Measurements from ENCODE around the gene TMEM120A.

TMEM120A gene

DNA sequence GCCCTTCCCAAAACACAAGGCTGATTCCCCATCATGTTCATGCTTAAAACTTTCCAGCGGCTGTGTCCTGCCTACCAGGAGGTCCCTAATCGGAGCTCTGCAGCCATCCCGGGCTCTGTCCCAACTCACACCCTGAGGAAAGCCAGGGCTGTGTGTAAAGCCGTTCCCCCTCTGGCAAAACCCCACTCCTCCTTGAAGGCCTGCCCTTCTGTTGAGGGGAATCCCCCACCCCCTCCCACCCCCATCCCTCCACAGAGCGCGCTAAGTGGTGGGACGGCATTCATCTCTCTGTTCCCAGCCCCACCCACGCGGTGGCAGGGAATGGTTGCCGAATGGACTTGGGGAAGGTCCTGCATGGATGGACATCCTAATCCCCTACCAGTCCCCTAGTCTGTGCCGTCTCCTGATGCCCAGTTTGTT is 667 bp upstream of the TMEM120A start:
- DNase-seq (ENCODE audit: low read depth in 2 of 2) = no peak

DNA sequence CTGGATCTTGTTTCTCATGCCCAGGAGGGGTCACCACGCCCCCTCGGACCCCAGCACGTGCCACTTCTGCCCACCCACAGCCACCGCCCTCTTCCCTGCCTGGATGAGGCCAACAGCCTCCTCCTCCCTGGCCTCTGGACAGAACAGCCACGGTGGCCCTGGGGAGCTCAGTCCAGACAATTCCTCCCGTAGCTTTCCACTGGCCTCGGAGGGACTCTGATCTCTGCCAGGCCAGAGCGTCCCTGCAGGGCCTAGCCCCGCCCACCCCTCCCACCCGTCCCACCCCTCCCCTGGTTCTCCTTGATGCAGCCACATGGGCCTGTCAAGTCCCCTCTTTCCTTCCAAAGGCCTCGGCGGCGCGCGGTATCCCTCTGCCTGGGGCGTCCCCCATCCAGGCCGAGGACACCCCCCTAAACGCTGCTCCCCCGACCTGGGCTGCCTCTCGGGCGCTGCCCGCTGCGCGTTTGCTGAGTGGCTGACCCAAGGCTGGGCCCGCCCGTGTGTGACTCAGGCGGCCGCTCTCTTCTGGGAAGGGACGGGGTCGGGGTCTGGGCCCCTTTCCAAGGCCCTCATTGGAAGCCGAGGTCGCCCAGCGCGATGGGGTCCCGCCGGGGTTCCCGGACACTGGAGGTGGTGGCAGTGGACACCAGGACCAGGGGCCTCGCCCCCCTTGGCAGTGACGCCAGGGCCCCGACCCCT is 557 bp downstream of the TMEM120A start:
- DNase-seq (ENCODE audit: low read depth in 2 of 2) = no peak

DNA sequence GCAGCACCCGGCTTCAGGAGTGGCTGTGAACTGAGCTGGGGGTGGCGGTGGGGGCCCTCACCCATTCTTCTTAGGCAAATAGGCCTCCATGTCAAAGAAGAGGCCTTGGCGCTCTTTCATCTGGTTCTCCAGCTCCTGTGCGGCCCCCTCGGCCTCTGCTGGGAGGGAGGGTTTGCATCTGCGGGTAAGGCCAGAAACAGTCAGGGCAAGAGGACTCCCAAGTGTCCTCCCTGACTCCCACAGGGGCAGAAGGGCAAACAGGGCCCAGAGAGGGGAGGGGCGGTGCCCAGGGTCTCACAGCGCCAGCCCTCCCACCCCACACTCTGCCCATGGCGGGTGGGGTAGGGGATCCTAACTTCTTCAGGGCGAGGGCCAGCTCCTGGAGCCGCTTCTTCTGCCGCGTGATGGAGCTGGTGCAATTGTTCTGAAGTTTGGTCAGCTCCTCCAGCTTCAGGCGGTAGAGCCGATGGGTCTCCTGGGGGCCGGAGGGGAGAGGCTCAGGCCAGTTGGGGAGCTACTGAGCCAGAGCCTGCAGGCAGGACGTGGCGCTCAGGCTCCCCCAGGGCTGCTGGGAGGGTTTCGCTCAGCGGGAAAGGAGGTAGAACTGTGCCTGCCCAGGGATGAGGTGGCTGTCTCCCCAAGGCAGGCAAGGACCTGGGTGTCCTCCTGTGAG is 2.2 kb downstream of the TMEM120A start:
- DNase-seq (ENCODE audit: low read depth in 2 of 2) = no peak

DNA sequence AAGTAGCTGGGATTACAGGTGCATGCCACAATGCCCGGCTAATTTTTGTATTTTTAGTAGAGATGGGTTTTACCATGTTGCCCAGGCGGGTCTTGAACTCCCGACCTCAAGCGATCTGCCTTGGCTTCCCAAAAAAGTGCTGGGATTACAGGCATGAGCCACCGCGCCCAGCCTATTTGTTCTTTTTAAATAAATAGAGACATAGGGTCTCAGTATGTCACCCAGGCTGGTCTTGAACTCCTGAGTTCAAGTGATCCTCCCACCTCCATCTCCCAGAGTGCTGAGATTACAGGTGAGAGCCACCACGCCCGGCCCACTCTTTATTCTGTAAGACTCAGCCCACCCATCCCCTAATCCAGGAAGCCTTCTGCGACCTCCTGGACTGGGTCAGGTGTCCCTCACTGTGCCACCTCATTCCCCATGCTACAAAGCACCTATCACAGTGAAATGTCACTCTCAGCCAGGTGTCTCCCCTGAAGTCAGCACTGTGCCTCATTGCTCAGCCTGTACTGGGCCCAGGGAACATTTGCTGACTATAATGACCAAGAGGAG is 2.8 kb downstream of the TMEM120A start:
- no peak for DNase-seq (ENCODE audit: low read depth in 2 of 2)

DNA sequence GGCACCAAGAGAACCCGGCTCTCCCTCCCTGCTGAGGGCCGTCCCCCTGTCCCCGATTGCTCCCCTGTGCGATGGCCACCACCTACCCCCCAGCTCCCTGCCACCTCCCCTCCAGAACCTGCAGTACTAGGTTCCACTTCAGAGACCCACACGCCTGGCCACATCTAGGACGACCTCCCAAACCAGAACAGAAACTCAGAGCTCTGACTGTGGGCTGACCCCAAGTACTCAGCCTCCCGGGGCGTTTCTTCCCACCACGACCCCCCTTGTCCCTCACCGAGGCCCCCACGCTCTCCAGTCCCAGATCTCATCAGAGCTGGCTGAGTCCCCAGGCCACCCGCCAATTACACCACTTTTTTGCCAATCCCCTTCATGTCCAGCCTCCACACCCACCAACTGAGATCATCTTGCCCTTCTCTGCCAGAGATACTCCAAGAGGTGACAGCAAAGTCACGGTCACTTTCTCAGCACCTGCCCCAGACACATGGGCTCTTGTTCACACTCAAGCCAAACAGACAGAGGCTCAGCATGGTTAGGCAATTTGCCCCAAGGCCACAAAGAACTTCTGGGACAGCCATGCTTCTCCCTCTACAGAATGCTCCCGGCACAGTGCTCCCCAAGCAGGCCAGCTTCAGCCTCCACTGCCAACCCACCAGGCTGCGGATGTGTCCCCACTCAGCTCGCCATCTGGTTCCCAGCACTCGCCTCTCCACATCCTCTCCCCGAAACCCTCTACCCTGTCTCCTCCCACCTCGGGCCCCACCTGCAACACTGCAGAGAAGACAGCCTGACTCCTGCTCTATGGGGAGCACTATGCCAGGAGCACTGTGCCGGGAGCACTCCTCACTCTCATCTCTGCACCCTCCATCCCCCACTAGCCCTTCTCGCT is 4.7 kb downstream of the TMEM120A start:
- no peak for DNase-seq (ENCODE audit: low read depth in 2 of 2)

DNA sequence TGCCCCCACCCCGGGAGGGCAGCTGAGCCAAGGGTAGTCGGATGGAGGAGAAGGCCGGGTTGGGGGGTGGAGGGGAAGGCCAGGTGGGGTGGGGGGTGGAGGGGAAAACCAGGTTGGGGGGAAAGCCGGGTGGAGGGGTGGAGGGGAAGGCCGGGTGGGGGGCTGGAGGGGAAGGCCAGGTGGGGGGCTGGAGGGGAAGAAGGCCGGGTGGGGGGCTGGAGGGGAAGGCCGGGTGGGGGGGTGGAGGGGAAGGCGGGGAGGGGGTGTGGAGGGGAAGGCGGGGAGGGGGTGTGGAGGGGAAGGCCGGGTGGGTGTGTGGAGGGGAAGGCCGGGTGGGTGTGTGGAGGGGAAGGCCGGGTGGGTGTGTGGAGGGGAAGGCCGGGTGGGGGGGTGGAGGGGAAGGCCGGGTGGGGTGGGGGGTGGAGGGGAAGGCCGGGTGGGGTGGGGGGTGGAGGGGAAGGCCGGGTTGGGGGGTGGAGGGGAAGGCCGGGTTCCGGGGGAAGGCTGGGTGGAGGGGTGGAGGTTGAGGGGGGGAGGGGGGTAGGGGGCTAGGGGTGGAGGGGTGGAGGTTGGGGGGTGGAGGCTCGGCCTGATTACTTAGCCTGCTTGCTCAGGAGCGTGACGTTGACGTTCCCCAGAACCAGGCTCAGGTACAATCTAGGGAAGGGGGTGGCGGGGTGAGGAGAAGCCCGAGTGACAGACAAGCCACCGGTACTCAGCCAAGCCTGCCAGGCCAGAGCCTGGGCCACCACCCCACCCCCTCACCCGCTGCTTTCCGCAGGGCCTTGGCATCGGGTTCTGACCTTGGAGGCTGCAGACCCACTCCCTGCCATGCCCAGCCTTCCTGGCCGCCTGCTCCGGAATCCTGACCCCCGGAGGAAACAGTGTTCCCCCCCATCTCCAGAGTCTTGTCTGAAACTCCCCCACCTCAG is 5.6 kb downstream of the TMEM120A start:
- DNase-seq (ENCODE audit: low read depth in 2 of 2) = no peak

DNA sequence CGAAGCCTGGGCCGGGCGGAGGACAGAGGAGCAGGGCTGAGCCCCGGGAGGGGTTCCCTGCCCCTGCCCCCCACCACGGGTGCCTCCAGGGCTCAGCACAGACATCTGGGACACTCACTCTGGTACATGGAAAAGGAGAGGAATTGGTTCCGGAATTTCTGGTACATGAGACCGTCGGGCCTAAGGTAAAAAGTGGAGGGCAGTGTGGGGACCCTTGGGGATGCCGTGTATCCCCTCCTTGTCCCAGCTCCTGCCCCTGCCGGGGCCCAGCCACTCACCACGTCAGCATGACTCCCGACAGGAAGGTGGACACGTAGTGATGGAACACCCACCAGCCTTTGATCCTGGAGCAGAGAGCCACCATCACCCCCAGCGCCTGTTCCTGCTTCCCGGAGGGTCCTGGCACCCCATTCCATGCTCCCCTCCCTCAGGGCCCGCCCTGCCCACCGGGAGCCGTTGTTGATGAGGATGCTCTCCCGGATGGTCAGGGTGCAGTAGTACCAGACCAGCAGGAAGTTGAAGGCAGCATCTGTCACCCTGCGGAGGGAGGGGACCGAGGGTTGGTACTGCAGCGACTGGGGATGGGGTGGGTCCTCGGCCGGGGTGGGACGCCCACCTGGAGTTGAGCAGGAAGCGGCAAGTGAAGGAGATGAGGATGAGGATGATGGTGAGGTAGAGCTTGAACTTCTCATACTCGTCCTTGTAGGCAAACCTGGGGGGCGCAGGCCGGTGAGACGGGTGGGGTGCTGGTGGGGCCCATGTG is 6.4 kb downstream of the TMEM120A start:
- DNase-seq (ENCODE audit: low read depth in 2 of 2) = no peak

DNA sequence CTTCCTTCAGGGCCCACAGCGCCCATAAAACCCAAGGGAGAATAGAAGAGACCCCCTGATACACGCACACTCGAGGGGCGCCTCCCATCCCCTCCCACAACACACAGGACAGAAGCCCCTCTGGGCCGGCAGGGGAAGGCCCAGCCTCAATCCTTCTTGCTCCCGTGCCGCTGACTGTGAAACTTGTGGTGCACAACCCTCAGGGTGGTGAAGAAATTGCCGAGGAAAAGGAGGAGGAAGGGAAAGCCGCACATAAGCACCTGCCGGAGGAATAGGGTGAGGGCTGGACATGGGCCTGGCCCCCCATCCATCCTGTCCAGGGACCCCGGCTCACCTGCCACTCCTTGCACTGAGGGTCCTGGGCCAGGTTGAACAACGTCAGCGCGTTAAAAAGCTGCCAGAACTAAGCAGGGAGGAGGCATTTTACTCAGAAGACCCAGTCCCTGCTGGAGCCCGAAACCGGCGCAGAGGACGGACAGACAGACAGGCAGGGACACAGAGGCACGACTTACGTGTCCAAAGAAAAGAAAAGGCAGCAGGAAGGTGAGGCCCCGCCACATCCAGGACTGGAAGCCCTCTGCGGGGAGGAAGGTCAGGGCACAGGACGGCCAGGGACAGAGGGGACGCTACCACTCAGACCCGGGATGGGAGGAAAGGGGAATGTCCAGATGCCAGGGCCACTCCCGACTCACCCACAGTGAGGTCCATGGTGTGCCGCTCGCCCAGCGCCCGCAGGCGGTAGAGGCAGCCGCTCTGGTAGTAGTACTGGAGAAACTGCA is 7.2 kb downstream of the TMEM120A start:
- DNase-seq (ENCODE audit: low read depth in 2 of 2) = no peak

DNA sequence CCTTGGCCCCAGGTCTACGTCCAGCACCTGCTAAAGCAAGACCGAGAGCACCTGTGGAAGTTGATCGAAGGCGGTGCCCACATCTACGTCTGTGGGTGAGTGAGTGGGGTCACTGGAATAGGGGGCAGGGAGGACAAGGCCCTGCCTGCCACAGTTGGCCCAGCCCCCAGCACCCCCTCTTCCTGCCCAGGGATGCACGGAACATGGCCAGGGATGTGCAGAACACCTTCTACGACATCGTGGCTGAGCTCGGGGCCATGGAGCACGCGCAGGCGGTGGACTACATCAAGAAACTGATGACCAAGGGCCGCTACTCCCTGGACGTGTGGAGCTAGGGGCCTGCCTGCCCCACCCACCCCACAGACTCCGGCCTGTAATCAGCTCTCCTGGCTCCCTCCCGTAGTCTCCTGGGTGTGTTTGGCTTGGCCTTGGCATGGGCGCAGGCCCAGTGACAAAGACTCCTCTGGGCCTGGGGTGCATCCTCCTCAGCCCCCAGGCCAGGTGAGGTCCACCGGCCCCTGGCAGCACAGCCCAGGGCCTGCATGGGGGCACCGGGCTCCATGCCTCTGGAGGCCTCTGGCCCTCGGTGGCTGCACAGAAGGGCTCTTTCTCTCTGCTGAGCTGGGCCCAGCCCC is 8.1 kb downstream of the TMEM120A start:
- DNase-seq (ENCODE audit: low read depth in 2 of 2) = no peak

DNA sequence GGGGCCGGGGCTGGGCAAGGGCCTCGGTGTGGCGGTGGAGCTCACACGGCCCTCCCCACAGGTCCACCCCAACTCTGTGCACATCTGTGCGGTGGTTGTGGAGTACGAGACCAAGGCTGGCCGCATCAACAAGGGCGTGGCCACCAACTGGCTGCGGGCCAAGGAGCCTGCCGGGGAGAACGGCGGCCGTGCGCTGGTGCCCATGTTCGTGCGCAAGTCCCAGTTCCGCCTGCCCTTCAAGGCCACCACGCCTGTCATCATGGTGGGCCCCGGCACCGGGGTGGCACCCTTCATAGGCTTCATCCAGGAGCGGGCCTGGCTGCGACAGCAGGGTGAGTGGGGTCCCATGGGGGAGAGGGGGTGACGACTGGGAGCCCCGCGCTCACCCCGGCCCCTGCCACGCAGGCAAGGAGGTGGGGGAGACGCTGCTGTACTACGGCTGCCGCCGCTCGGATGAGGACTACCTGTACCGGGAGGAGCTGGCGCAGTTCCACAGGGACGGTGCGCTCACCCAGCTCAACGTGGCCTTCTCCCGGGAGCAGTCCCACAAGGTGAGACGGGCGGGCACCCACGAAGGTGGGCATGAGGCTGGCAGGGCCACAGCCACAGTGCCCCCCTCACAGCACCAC is 8.8 kb downstream of the TMEM120A start:
- no peak for DNase-seq (ENCODE audit: low read depth in 2 of 2)

DNA sequence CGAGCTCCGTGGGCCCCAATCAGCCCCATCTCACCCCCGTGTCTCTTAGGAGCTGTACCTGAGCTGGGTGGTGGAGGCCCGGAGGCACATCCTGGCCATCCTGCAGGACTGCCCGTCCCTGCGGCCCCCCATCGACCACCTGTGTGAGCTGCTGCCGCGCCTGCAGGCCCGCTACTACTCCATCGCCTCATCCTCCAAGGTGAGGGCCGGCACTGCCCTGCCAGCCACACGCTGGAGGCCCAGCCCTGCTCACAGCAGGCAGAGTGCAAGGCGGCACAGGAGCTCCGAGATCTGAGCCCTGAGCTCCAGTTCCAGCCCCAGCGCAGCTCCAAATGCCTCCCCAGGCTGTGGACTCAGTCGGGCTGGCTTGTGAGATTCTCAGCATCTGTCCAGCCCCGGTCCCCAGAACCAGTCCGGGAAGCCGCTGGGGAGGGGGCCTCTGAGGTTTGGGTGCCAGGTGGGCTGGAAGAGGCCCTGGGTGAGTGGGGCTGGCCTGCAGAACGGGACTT is 9.3 kb downstream of the TMEM120A start:
- DNase-seq (ENCODE audit: low read depth in 2 of 2) = no peak

DNA sequence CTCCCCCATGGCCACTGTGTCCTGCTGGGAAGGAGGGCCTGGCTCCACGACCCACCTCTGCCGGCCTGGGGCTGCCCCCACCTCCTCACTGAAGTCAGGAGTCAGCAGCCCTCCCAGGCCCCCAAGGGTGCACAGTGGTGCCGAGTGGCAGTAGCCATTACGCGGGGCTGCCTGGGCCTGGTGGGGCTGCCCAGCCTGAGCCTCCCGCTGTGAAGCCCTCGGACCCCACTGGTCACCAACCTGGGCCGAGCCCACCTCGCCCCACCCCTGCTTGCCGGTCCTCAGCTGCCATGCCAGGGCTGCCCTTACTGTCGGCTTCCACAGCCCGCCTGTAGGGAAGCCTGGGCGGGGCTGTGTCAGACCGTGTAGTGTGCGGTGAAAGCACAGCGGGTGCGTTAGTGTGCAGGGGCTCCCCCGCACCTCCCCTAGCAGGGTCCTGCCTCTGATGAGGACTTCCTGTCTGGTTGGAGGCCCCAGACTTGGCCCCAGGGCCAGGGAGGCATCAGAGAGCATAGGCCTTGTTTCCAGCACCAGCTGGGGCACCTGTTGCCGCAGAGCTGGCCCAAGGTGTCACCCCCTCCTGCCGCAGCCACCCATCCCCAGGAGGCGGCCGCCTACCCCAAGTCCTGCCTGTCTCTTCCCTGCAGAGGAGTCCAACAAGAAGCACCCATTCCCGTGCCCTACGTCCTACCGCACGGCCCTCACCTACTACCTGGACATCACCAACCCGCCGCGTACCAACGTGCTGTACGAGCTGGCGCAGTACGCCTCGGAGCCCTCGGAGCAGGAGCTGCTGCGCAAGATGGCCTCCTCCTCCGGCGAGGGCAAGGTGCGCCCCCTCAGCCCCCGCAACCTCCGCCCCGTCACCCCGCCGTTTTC is 10.0 kb downstream of the TMEM120A start:
- no peak for DNase-seq (ENCODE audit: low read depth in 2 of 2)

DNA sequence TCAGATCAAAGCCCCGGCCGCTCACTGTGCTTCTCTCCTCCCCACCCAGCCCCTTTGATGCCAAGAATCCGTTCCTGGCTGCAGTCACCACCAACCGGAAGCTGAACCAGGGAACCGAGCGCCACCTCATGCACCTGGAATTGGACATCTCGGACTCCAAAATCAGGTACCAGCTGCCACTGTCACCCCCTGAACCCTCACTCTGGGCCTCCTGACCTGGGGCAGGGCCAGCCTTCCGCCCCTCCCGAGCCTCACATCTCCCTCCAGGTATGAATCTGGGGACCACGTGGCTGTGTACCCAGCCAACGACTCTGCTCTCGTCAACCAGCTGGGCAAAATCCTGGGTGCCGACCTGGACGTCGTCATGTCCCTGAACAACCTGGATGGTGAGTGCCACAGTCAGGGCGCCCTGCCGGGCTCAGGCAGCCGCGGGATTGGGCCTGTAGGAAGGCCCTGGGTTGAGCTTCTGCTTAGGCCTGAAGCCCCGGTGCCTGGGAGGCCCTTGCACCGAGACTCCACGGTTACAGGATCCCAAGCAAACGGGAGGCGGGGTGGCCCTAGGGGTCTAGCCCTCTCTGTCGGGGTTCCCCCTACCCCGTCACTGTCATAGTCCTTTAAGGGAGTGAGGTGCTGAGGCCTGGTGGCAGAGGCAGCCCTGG is 10.8 kb downstream of the TMEM120A start:
- no peak for DNase-seq (ENCODE audit: low read depth in 2 of 2)

DNA sequence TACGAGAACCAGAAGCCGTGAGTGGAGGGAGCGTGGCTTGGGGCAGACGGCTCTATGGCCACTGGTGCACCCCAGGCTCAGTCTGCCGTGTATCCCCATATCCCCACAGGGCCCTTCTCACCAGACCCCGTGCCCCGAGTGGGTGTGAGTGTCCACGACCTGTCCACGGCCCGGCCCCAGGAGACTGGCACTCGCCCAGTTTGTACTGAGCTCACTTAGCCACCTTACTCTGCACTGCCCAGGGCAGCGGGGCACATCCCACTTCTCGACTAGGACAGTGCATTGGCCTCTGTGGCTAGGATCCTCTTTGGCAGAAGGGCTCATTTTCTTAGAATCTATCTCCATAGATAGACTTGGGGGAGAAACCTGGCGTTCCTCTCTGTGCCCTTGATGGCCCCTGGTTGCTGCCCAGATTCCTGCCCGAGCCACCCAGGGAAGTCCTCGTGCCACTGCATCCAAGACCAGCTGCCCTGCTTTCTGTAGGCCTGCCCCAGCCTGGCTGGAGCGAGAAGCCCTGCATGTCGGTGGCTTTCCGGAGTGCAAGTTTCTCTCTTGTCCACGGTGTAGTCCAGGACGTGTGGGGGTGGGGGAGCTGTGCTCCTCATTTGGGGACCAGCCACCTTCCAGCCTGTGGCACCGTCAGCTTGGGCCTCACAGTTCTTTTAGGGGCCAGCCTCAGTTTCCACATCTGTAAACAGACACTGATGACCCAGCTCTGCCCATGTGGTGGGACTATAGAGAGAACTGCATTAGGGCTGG is 11.9 kb downstream of the TMEM120A start:
- no peak for DNase-seq (ENCODE audit: low read depth in 2 of 2)

DNA sequence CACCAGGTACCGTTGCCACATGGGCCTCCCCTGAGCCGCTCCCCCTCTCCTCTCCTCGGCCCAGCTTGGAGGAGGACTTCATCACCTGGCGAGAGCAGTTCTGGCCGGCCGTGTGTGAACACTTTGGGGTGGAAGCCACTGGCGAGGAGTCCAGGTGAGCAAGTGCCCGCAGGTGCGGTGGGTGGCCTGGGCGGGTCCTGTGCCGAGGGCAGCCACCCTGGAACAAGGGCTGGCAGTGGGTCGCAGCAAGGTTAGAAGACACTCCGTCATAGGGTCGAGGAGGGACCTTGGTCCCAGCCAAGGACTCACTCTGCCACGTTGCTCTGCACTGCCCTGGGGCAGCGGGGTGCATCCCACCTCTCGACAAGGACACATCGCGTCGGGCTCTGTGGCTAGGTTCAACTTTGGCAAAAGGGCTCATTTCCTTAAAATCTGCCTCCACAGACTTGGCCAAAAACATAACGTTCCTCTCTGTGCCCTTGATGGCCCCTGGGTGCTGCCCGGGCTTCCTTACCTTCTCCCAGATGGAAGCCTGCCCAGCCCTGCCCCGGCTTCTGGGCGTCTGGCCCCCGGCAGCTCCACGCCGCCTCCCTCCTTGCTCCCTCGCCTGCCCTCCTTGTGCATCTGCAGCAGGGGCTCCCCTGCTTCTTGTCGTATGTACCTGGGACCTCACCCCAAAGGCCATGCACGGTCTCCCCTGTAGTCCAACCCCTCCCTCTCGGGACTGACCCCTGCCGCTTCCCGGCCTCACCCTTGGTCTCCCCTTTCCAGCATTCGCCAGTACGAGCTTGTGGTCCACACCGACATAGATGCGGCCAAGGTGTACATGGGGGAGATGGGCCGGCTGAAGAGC is 12.7 kb downstream of the TMEM120A start:
- no peak for DNase-seq (ENCODE audit: low read depth in 2 of 2)

DNA sequence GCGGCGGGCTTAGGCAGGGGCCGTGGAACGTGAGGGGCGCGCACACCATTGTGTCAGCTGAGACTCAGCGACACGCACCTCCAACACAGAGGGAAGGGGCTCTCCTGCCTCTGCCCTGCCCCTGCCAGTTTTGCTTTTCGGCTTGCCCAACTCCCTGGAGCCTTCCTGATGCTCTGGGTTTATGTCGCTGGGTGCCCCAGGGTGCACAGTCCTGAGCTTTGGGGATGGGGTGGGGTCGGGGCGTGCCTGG is 13.3 kb downstream of the TMEM120A start:
- DNase-seq (ENCODE audit: low read depth in 2 of 2) = no peak
